Astrocyte (in vitro differentiated cells and primary cell): Measurements from ENCODE around the gene SLC25A2. TPM values are rescaled to one million over a fixed set of nuclear protein-coding genes. Genes with fewer than 3 reads are reported as not detected.
A peak's percentile ranks its signal among the peaks of the same experiment; 100 is the strongest.

ENCODE experiments used
- DNase-seq: peaks from one replicate; pipeline ENCODE4 v3.0.0-alpha.2; 2010; ENCODE audit warnings: low read depth
- FAIRE-seq: peaks from 2 replicates; lab custom pipeline; 2011; peaks lifted over from hg19 to GRCh38; lab: Jason Lieb, UNC
- H2AFZ ChIP-seq: 2 replicates; pipeline ENCODE4 v1.6.0; 2012; ENCODE audit warnings: low read depth, low read length, inconsistent platforms
- H3K27ac ChIP-seq: 2 replicates; pipeline ENCODE4 v1.5.1; 2011; ENCODE audit warnings: low read depth, low read length, inconsistent platforms
- H3K27me3 ChIP-seq: 2 replicates; pipeline ENCODE4 v1.6.0; 2011; ENCODE audit warnings: low read length, inconsistent platforms; ENCODE audit not compliant: insufficient read depth
- H3K36me3 ChIP-seq: 2 replicates; pipeline ENCODE4 v1.5.1; 2011; ENCODE audit warnings: low read length, inconsistent platforms; ENCODE audit not compliant: insufficient read depth
- H3K4me1 ChIP-seq: 2 replicates; pipeline ENCODE4 v1.5.1; 2011; ENCODE audit warnings: low read length, inconsistent platforms; ENCODE audit not compliant: insufficient read depth
- H3K4me2 ChIP-seq: 2 replicates; pipeline ENCODE4 v1.6.0; 2012; ENCODE audit warnings: low read length, inconsistent platforms
- H3K4me3 ChIP-seq: 2 replicates; pipeline ENCODE4 v1.5.1; 2011; ENCODE audit warnings: low read depth, mild to moderate bottlenecking, low read length, inconsistent platforms; ENCODE audit not compliant: insufficient read depth
- H3K79me2 ChIP-seq: 2 replicates; pipeline ENCODE4 v1.6.0; 2012; ENCODE audit warnings: mild to moderate bottlenecking, low read length, inconsistent platforms; ENCODE audit not compliant: insufficient read depth
- H3K9ac ChIP-seq: 2 replicates; pipeline ENCODE4 v1.6.0; 2012; ENCODE audit warnings: mild to moderate bottlenecking, low read length, inconsistent platforms
- H3K9me3 ChIP-seq: 2 replicates; pipeline ENCODE4 v1.5.1; 2012; ENCODE audit warnings: low read depth, mild to moderate bottlenecking, low read length, inconsistent platforms; ENCODE audit not compliant: insufficient read depth
- H4K20me1 ChIP-seq: 2 replicates; pipeline ENCODE4 v1.6.0; 2012; ENCODE audit warnings: low read length, inconsistent platforms; ENCODE audit not compliant: insufficient read depth
- H3K27ac Mint-ChIP-seq: one replicate; pipeline ENCODE4 v1.8.0; 2021; ENCODE audit warnings: mild to moderate bottlenecking, mixed read lengths; ENCODE audit not compliant: unreplicated experiment
- H3K27me3 Mint-ChIP-seq: one replicate; pipeline ENCODE4 v1.8.0; 2021; ENCODE audit warnings: low read depth, mixed read lengths; ENCODE audit not compliant: unreplicated experiment
- H3K36me3 Mint-ChIP-seq: one replicate; pipeline ENCODE4 v1.8.0; 2021; ENCODE audit warnings: low read depth, mixed read lengths; ENCODE audit not compliant: unreplicated experiment
- H3K4me1 Mint-ChIP-seq: one replicate; pipeline ENCODE4 v1.8.0; 2021; ENCODE audit warnings: low read depth, mixed read lengths; ENCODE audit not compliant: unreplicated experiment
- H3K4me3 Mint-ChIP-seq: one replicate; pipeline ENCODE4 v1.8.0; 2021; ENCODE audit warnings: mild to moderate bottlenecking, moderate library complexity, mixed read lengths; ENCODE audit not compliant: unreplicated experiment
- H3K9me3 Mint-ChIP-seq: one replicate; pipeline ENCODE4 v1.8.0; 2021; ENCODE audit warnings: mild to moderate bottlenecking, mixed read lengths; ENCODE audit not compliant: unreplicated experiment
- CTCF ChIP-seq: IDR thresholded peaks from 2 replicates; pipeline ENCODE4 v1.5.1; 2011; ENCODE audit warnings: low read depth, mild to moderate bottlenecking, inconsistent platforms, low read length, moderate library complexity; ENCODE audit not compliant: insufficient read depth
- EZH2 ChIP-seq: IDR thresholded peaks from 2 replicates; pipeline ENCODE4 v1.6.1; 2012; ENCODE audit warnings: mild to moderate bottlenecking, low read length, inconsistent platforms; ENCODE audit not compliant: insufficient read depth
- total RNA-seq: library from RNA; stranded (reverse); gene quantifications from 2 replicates; pipeline ENCODE4 v1.2.1, GENCODE V29; 2021

Gene SLC25A2
- total RNA-seq, 1 donor from 2014 or later, result 0.25 TPM

DNA sequence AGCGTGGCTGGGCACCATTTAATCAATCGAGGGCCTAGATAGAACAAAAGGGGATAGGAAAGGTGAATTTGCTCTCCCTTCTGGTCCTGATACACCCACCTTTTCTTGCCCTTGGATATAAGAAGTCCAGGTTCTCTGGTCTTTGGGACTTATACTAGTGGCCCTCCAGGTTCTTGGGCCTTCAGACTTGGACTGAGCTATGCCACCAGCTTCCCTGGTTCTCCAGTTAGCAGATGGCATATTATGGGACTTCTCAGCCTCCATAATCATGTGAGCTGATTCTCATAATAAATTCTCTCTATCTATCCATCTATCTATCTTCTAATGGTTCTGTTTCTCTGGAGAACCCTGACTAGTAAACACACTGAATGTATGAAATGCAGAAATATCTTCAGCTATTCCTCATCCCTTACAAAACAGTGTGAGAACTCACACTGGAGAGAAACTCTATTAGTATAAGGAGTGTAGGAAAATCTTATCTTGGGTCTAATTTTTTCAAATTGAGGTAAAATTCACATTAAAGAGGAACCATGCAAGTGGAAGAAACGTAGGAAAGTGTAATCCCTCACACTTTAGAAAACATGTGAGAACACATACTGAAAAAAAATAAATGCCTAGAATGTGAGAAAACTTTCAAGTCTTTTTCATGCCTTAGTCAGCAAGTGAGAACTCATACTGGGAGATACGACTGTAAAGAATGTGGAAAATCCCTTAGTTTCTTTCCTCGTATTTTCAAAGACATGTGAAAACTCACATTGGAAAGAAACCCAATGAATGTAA, 43.2 kb downstream of the SLC25A2 start:
- TF ChIP-seq EZH2, result no peak
- no peak for TF ChIP-seq CTCF
- H3K4me1 ChIP-seq, result no peaks in the 10 kb centered on the region
- Mint-ChIP-seq H3K9me3 (peaks cover 70% of the 10 kb centered on the region), H3K36me3 (peaks cover 9% of the 10 kb centered on the region), H3K27me3 (no peaks in the 10 kb centered on the region), H3K27ac (no peak overlapping the region), H3K4me3 (no peak overlapping the region), H3K4me1 (no peaks in the 10 kb centered on the region)
- H2AFZ ChIP-seq, result no peak overlapping the region
- H3K9ac ChIP-seq, result no peak overlapping the region
- H3K27ac ChIP-seq, result no peak overlapping the region
- peaks cover 29% of the 10 kb centered on the region for H3K9me3 ChIP-seq
- FAIRE-seq, result no peak
- no peak overlapping the region for H3K4me2 ChIP-seq
- DNase-seq, result peak; percentile 5
- H4K20me1 ChIP-seq, result no peaks in the 10 kb centered on the region
- no peaks in the 10 kb centered on the region for H3K79me2 ChIP-seq
- H3K36me3 ChIP-seq, result no peaks in the 10 kb centered on the region
- H3K4me3 ChIP-seq, result no peak overlapping the region
- no peaks in the 10 kb centered on the region for H3K27me3 ChIP-seq

DNA sequence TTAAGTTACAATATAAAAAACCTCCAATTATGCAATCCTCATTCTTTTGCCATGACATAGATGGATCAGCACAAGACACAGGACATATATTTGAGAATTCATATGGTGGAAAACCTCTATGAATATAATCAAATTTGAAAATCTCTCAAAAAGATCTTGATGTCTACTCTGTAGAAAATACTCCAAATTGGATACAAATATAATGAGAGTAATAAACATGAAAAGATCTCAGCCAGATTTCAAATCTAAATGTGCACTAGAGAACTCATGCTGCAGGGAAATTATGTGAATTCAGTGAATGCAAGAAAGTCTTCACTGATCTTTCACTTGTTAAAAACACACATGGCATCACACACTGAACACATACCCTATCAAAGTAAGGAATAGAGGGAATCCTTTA, 44.9 kb downstream of the SLC25A2 start:
- DNase-seq (no peak), FAIRE-seq (no peak)
- H3K4me2 ChIP-seq, result no peak overlapping the region
- no peaks in the 10 kb centered on the region for H3K4me1 ChIP-seq
- peaks cover 26% of the 10 kb centered on the region for H3K9me3 ChIP-seq
- no peaks in the 10 kb centered on the region for H3K4me1 Mint-ChIP-seq
- no peak overlapping the region for H3K4me3 Mint-ChIP-seq
- H3K9ac ChIP-seq, result no peak overlapping the region
- H3K36me3 Mint-ChIP-seq, result peaks cover 8% of the 10 kb centered on the region
- no peak overlapping the region for H3K4me3 ChIP-seq
- no peaks in the 10 kb centered on the region for H3K36me3 ChIP-seq
- no peak overlapping the region for H3K27ac ChIP-seq
- H4K20me1 ChIP-seq, result no peaks in the 10 kb centered on the region
- H3K79me2 ChIP-seq, result no peaks in the 10 kb centered on the region
- H3K9me3 Mint-ChIP-seq, result peaks cover 66% of the 10 kb centered on the region
- H3K27me3 ChIP-seq, result no peaks in the 10 kb centered on the region
- no peak overlapping the region for H2AFZ ChIP-seq
- no peak overlapping the region for H3K27ac Mint-ChIP-seq
- TF ChIP-seq EZH2 (no peak), CTCF (no peak)
- no peaks in the 10 kb centered on the region for H3K27me3 Mint-ChIP-seq

- peaks cover 25% of the 10 kb centered on the region for H3K9me3 ChIP-seq
- H3K4me1 ChIP-seq, result no peaks in the 10 kb centered on the region
- no peak overlapping the region for H3K27ac ChIP-seq
- no peaks in the 10 kb centered on the region for H4K20me1 ChIP-seq
- no peaks in the 10 kb centered on the region for H3K4me1 Mint-ChIP-seq
- H3K27ac Mint-ChIP-seq, result no peak overlapping the region
- FAIRE-seq (no peak), DNase-seq (no peak)
- no peaks in the 10 kb centered on the region for H3K36me3 ChIP-seq
- no peak overlapping the region for H3K4me3 Mint-ChIP-seq
- no peak overlapping the region for H2AFZ ChIP-seq
- H3K27me3 ChIP-seq, result no peaks in the 10 kb centered on the region
- no peaks in the 10 kb centered on the region for H3K27me3 Mint-ChIP-seq
- peaks cover 66% of the 10 kb centered on the region for H3K9me3 Mint-ChIP-seq
- H3K4me2 ChIP-seq, result no peak overlapping the region
- no peak overlapping the region for H3K9ac ChIP-seq
- H3K36me3 Mint-ChIP-seq, result peaks cover 6% of the 10 kb centered on the region
- TF ChIP-seq EZH2, result no peak
- TF ChIP-seq CTCF, result no peak
- H3K4me3 ChIP-seq, result no peak overlapping the region
- no peaks in the 10 kb centered on the region for H3K79me2 ChIP-seq
Observed at GRCh38 chr5:141258464-141258863, 45.4 kb downstream of the SLC25A2 start.
